ENCODE results near the gene CDK17.

Gene CDK17

DNA sequence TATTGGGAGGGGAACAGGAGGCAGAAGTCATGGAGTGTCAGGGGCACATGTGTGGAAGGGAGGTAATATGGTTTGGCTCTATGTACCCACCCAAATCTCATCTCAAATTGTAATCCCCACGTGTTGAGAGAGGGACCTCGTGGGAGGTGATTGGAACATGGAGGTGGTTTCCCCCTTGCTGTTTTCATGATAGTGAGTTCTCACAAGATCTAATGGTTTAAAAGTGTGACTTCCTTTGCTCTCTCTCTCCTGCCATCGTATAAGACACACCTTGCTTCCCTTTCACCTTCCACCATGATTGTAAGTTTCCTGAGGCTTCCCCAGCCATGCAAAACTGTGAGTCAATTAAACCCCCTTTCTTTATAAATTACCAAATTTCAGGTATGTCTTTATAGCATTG lies 41.6 kb upstream of the CDK17 start:
- Histone ChIP-seq H2AFZ (ENCODE audit: low read length) (no peak overlapping the region), H3F3A (ENCODE audit: low read depth) (peaks cover 11% of the 10 kb centered on the region), H3K36me3 (ENCODE audit: insufficient read depth, low read length) (no peaks in the 10 kb centered on the region), H3K4me1 (ENCODE audit: insufficient read depth, low read length, poor library complexity, severe bottlenecking) (peaks cover 38% of the 10 kb centered on the region), H3K4me2 (ENCODE audit: low read depth, low read length, poor library complexity, severe bottlenecking) (no peak overlapping the region), H3K79me2 (ENCODE audit: insufficient read depth, low read length) (no peaks in the 10 kb centered on the region), H3K4me3 (ENCODE audit: low read length, poor library complexity, severe bottlenecking) (no peak overlapping the region), H3K9ac (ENCODE audit: low read depth, low read length, poor library complexity, severe bottlenecking) (no peak overlapping the region), H3K9me2 (replicated peaks; ENCODE audit: low read depth, low read length) (no peaks in the 10 kb centered on the region), H3K9me3 (ENCODE audit: insufficient read depth, low read depth, low read length) (no peaks in the 10 kb centered on the region; the same call in 1 of the 2 replicates), H4K20me1 (ENCODE audit: insufficient read depth, low read length, poor library complexity, severe bottlenecking) (no peaks in the 10 kb centered on the region), H3K27me3 (ENCODE audit: insufficient read depth, low read length, poor library complexity, severe bottlenecking) (no peaks in the 10 kb centered on the region)
- no peak for TF ChIP-seq EZH2phosphoT487 (IDR thresholded peaks at IDR 0.05; ENCODE audit: borderline replicate concordance)
- TF ChIP-seq CTCF (conservative IDR thresholded peaks at IDR 0.05; ENCODE audit: low read length): no peak

DNA sequence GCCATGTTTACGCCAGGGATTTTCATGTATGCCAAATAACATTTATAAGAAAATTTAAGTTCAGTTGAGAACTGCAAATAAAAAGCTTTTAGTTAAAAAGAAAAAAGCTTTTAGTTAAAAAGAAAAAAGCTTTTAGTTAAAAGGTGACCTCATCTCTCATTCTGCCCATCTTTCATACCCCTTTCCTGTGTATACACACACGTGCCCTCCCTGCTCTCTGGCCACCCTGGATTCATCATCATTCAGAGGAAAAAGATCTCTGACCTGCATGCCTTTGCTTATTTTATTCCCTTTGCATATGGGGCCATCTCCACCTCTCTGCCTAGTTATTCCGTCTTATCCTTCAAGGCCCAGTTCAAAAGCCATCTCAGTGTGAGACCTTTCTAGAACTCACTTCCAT lies 38.1 kb upstream of the CDK17 start:
- Histone ChIP-seq H3K4me3 (ENCODE audit: low read length, poor library complexity, severe bottlenecking) (no peak overlapping the region), H3K4me1 (ENCODE audit: insufficient read depth, low read length, poor library complexity, severe bottlenecking) (peaks cover 43% of the 10 kb centered on the region), H3K9me3 (ENCODE audit: insufficient read depth, low read depth, low read length) (no peaks in the 10 kb centered on the region; the same call in 1 of the 2 replicates), H3F3A (ENCODE audit: low read depth) (peaks cover 10% of the 10 kb centered on the region; the same call in 1 of the 2 replicates), H4K20me1 (ENCODE audit: insufficient read depth, low read length, poor library complexity, severe bottlenecking) (no peaks in the 10 kb centered on the region), H3K36me3 (ENCODE audit: insufficient read depth, low read length) (no peaks in the 10 kb centered on the region), H3K9ac (ENCODE audit: low read depth, low read length, poor library complexity, severe bottlenecking) (no peak overlapping the region), H2AFZ (ENCODE audit: low read length) (no peak overlapping the region), H3K9me2 (replicated peaks; ENCODE audit: low read depth, low read length) (no peaks in the 10 kb centered on the region), H3K4me2 (ENCODE audit: low read depth, low read length, poor library complexity, severe bottlenecking) (no peak overlapping the region), H3K27me3 (ENCODE audit: insufficient read depth, low read length, poor library complexity, severe bottlenecking) (no peaks in the 10 kb centered on the region), H3K79me2 (ENCODE audit: insufficient read depth, low read length) (no peaks in the 10 kb centered on the region)
- TF ChIP-seq EZH2phosphoT487 (IDR thresholded peaks at IDR 0.05; ENCODE audit: borderline replicate concordance) (no peak), CTCF (conservative IDR thresholded peaks at IDR 0.05; ENCODE audit: low read length) (no peak)

DNA sequence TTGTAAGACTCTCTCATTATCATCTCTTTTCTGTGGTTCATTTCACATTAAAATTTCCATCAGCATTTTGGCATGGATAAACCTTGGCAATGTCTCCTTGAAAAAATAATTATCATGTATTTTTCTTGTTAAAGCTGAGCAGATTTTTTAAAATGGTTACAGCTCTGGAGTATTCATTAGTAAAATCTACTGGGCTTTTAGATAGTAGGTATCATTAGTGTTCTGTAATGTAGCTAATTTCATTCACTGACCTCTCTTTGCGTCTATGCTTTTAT lies 36.9 kb upstream of the CDK17 start:
- Histone ChIP-seq H2AFZ (ENCODE audit: low read length) (no peak overlapping the region; the same call in 1 of the 2 replicates), H3K9me2 (replicated peaks; ENCODE audit: low read depth, low read length) (no peaks in the 10 kb centered on the region), H3K4me1 (ENCODE audit: insufficient read depth, low read length, poor library complexity, severe bottlenecking) (peaks cover 50% of the 10 kb centered on the region), H3K9ac (ENCODE audit: low read depth, low read length, poor library complexity, severe bottlenecking) (no peak overlapping the region), H3F3A (ENCODE audit: low read depth) (peaks cover 11% of the 10 kb centered on the region; the same call in 1 of the 2 replicates), H3K79me2 (ENCODE audit: insufficient read depth, low read length) (no peaks in the 10 kb centered on the region), H4K20me1 (ENCODE audit: insufficient read depth, low read length, poor library complexity, severe bottlenecking) (no peaks in the 10 kb centered on the region), H3K27me3 (ENCODE audit: insufficient read depth, low read length, poor library complexity, severe bottlenecking) (no peaks in the 10 kb centered on the region), H3K4me3 (ENCODE audit: low read length, poor library complexity, severe bottlenecking) (no peak overlapping the region), H3K4me2 (ENCODE audit: low read depth, low read length, poor library complexity, severe bottlenecking) (no peak overlapping the region), H3K9me3 (ENCODE audit: insufficient read depth, low read depth, low read length) (no peaks in the 10 kb centered on the region; the same call in 1 of the 2 replicates), H3K36me3 (ENCODE audit: insufficient read depth, low read length) (no peaks in the 10 kb centered on the region)
- TF ChIP-seq EZH2phosphoT487 (IDR thresholded peaks at IDR 0.05; ENCODE audit: borderline replicate concordance) (no peak), CTCF (conservative IDR thresholded peaks at IDR 0.05; ENCODE audit: low read length) (no peak)
